HL-60 (cell line): Measurements from ENCODE around the gene PPP6R2.

Experiments used
- DNase-seq, 2 experiments: peaks; one replicate each; pipeline ENCODE4 v3.0.0-alpha.2; 2010 to 2020; ENCODE audit warnings: low read depth in 1 of 2, low spot score in 1 of 2
- H3K27ac ChIP-seq: fragments of 250-450 bp; sonication (Bioruptor Pico); replicated peaks from 2 replicates; pipeline ENCODE4 v1.5.1; 2020; ENCODE audit warnings: mild to moderate bottlenecking, moderate library complexity
- H3K27me3 ChIP-seq: fragments of 250-450 bp; sonication (Bioruptor Pico); 2 replicates; pipeline ENCODE4 v1.5.1; 2021; ENCODE audit warnings: mild to moderate bottlenecking, moderate library complexity; ENCODE audit not compliant: insufficient read depth, poor library complexity, severe bottlenecking
- H3K4me3 ChIP-seq: replicated peaks from 2 replicates; pipeline ENCODE4 v1.5.1; 2011; ENCODE audit warnings: mild to moderate bottlenecking, control low read depth, low read length; ENCODE audit not compliant: insufficient read depth
- CTCF ChIP-seq: IDR thresholded peaks from one replicate; pipeline ENCODE4 v1.5.1; 2011; ENCODE audit warnings: low read length, control low read depth, inconsistent platforms; ENCODE audit not compliant: insufficient read depth
- GABPA ChIP-seq: IDR thresholded peaks from 2 replicates; pipeline ENCODE4 v1.6.1; 2012; ENCODE audit warnings: low read depth
- POLR2AphosphoS5 ChIP-seq: IDR thresholded peaks from 2 replicates; pipeline ENCODE4 v1.6.1; 2012; ENCODE audit warnings: low read depth
- SPI1 ChIP-seq: IDR thresholded peaks from 2 replicates; pipeline ENCODE4 v1.6.1; 2012; ENCODE audit warnings: low read depth, mild to moderate bottlenecking, borderline replicate concordance
- TF ChIP-seq, protein P1 (sequence below): IDR thresholded peaks from 2 replicates; pipeline ENCODE4 v1.6.1; 2012; ENCODE audit warnings: low read depth; ENCODE audit not compliant: insufficient replicate concordance

Gene PPP6R2

GRCh38 chr22:50313600-50313999 lies 29.5 kb upstream of the PPP6R2 start:
- no peak for DNase-seq
- Histone ChIP-seq H3K4me3 (peak overlapping the region; percentile 27; the same call in 1 of the 2 replicates), H3K27ac (no peak overlapping the region), H3K27me3 (no peaks in the 10 kb centered on the region)
- TF ChIP-seq, protein P1, sequence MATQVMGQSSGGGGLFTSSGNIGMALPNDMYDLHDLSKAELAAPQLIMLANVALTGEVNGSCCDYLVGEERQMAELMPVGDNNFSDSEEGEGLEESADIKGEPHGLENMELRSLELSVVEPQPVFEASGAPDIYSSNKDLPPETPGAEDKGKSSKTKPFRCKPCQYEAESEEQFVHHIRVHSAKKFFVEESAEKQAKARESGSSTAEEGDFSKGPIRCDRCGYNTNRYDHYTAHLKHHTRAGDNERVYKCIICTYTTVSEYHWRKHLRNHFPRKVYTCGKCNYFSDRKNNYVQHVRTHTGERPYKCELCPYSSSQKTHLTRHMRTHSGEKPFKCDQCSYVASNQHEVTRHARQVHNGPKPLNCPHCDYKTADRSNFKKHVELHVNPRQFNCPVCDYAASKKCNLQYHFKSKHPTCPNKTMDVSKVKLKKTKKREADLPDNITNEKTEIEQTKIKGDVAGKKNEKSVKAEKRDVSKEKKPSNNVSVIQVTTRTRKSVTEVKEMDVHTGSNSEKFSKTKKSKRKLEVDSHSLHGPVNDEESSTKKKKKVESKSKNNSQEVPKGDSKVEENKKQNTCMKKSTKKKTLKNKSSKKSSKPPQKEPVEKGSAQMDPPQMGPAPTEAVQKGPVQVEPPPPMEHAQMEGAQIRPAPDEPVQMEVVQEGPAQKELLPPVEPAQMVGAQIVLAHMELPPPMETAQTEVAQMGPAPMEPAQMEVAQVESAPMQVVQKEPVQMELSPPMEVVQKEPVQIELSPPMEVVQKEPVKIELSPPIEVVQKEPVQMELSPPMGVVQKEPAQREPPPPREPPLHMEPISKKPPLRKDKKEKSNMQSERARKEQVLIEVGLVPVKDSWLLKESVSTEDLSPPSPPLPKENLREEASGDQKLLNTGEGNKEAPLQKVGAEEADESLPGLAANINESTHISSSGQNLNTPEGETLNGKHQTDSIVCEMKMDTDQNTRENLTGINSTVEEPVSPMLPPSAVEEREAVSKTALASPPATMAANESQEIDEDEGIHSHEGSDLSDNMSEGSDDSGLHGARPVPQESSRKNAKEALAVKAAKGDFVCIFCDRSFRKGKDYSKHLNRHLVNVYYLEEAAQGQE, result no peak
- TF ChIP-seq GABPA (no peak), POLR2AphosphoS5 (no peak), SPI1 (no peak), CTCF (no peak)

DNA sequence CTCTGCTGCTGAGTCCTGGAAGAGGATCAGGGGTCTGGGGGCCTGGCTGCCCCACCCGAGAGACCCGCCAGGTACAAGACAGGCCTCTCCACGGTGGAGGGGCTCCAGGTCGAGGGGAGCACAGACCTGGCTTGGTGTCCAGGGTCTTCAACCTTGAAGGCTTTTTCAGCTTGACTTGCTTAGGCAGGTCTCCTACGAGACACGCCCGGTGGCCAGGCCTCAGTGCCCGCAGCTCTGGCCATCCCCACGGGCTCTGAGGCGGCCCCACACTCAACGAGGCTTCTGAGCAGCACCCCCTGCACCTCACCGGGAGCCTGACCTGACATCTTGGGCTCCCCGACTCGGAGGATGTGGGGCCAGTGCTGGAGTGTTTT lies 29.1 kb upstream of the PPP6R2 start:
- Histone ChIP-seq H3K27ac (peak overlapping the region; percentile 17; the same call in 1 of the 2 replicates), H3K27me3 (no peaks in the 10 kb centered on the region), H3K4me3 (peak overlapping the region; percentile 27)
- no peak for DNase-seq
- TF ChIP-seq, protein P1, result no peak
- no peak for TF ChIP-seq SPI1
- no peak for TF ChIP-seq GABPA
- no peak for TF ChIP-seq CTCF
- TF ChIP-seq POLR2AphosphoS5, result no peak

- H3K27ac ChIP-seq, result peak overlapping the region; percentile 17; the same call in 1 of the 2 replicates
- TF ChIP-seq CTCF, result no peak
- TF ChIP-seq GABPA, result no peak
- TF ChIP-seq, protein P1, result no peak
- TF ChIP-seq POLR2AphosphoS5, result no peak
- no peak for TF ChIP-seq SPI1
- H3K27me3 ChIP-seq, result no peaks in the 10 kb centered on the region
- peak; percentile 74 to 82 for DNase-seq
- H3K4me3 ChIP-seq, result peak overlapping the region; percentile 27
Measured at GRCh38 chr22:50314455-50315288, 28.5 kb upstream of the PPP6R2 start.
